Muscle of leg (tissue), 11 donors: ENCODE measurements around the gene SARS1. TPM values are rescaled to one million over a fixed set of nuclear protein-coding genes. Genes with fewer than 3 reads are reported as not detected.

ENCODE experiments used
- DNase-seq: peaks from one replicate; pipeline ENCODE4 v3.0.0; 2013
- H3K27ac ChIP-seq: one replicate; pipeline ENCODE4 v1.5.1; 2013; ENCODE audit warnings: mild to moderate bottlenecking, low read length, control low read depth
- H3K27me3 ChIP-seq: one replicate; pipeline ENCODE4 v1.6.1; 2013; ENCODE audit warnings: low read length; ENCODE audit not compliant: control insufficient read depth, insufficient read depth
- H3K36me3 ChIP-seq: one replicate; pipeline ENCODE4 v1.6.1; 2013; ENCODE audit warnings: low read length; ENCODE audit not compliant: control insufficient read depth, insufficient read depth
- H3K4me1 ChIP-seq: one replicate; pipeline ENCODE4 v1.6.1; 2013; ENCODE audit warnings: low read length; ENCODE audit not compliant: control insufficient read depth, insufficient read depth
- H3K4me3 ChIP-seq: one replicate; pipeline ENCODE4 v1.5.1; 2013; ENCODE audit warnings: low read length, control low read depth
- H3K9me3 ChIP-seq: replicated peaks from 2 replicates; pipeline ENCODE4 v1.6.1; 2013; ENCODE audit warnings: low read depth, low read length; ENCODE audit not compliant: control insufficient read depth
- WGBS: methylation state at CpG from one replicate; pipeline ENCODE4 v1.1.5; 2013; ENCODE audit warnings: missing lambda C conversion rate; ENCODE audit not compliant: insufficient coverage; 5-methylcytosine and 5-hydroxymethylcytosine counted together
- polyA plus RNA-seq, 8 donors: library from polyadenylated mRNA; unstranded; fragments of 120-200 nt; gene quantifications; one replicate each; pipeline versions ENCODE4 v1.2.1 to v1.2.3, GENCODE V29; 2013; ENCODE audit warnings: inconsistent platforms in 1 of 8, low replicate concordance in 1 of 8; ENCODE audit not compliant: insufficient read length in 8 of 8, insufficient read depth in 1 of 8
- total RNA-seq: library from RNA; stranded (reverse); fragments of 120-200 nt; gene quantifications from one replicate; pipeline ENCODE4 v1.2.4, GENCODE V29; 2013

The SARS1 gene
- total and polyA plus RNA-seq, 9 donors, result 80.4 to 104 (median 88.0) TPM

- H3K27ac ChIP-seq, result no peak overlapping the region
- DNase-seq, result no peak
- H3K4me3 ChIP-seq, result no peak overlapping the region
- peaks cover 12% of the 10 kb centered on the region for H3K36me3 ChIP-seq
- H3K9me3 ChIP-seq, result no peaks in the 10 kb centered on the region
- WGBS, result 89% methylated on average over 24 of the region's 29 CpGs
- peaks cover 14% of the 10 kb centered on the region for H3K4me1 ChIP-seq
- H3K27me3 ChIP-seq, result no peaks in the 10 kb centered on the region
These were observed 54.9 kb downstream of the SARS1 start for GRCh38 chr1:109268431-109269211.

GRCh38 chr1:109269212-109269980 is 55.7 kb downstream of the SARS1 start:
- Histone ChIP-seq H3K4me3 (no peak overlapping the region), H3K27ac (no peak overlapping the region), H3K36me3 (peaks cover 12% of the 10 kb centered on the region), H3K27me3 (no peaks in the 10 kb centered on the region), H3K9me3 (no peaks in the 10 kb centered on the region), H3K4me1 (peaks cover 14% of the 10 kb centered on the region)
- DNase-seq, result no peak
- WGBS, result 85% methylated on average over 25 of the region's 33 CpGs

- Histone ChIP-seq H3K4me3 (no peak overlapping the region), H3K27ac (no peak overlapping the region), H3K4me1 (peaks cover 14% of the 10 kb centered on the region), H3K27me3 (no peaks in the 10 kb centered on the region), H3K9me3 (no peaks in the 10 kb centered on the region), H3K36me3 (peaks cover 12% of the 10 kb centered on the region)
- no peak for DNase-seq
- WGBS, result 89% methylated on average over 16 of the region's 17 CpGs
These were observed 56.4 kb downstream of the SARS1 start for GRCh38 chr1:109269981-109270622.

GRCh38 chr1:109270623-109271317 is 57.1 kb downstream of the SARS1 start:
- Histone ChIP-seq H3K27ac (no peak overlapping the region), H3K4me3 (no peak overlapping the region), H3K9me3 (no peaks in the 10 kb centered on the region), H3K27me3 (no peaks in the 10 kb centered on the region), H3K36me3 (peaks cover 12% of the 10 kb centered on the region), H3K4me1 (peaks cover 14% of the 10 kb centered on the region)
- WGBS, result 93% methylated on average over 15 of the region's 20 CpGs
- no peak for DNase-seq

- Histone ChIP-seq H3K4me3 (no peak overlapping the region), H3K27me3 (no peaks in the 10 kb centered on the region), H3K4me1 (peaks cover 14% of the 10 kb centered on the region), H3K9me3 (no peaks in the 10 kb centered on the region), H3K27ac (no peak overlapping the region), H3K36me3 (peaks cover 12% of the 10 kb centered on the region)
- DNase-seq, result no peak
- WGBS, result 90% methylated on average over 2 of the region's 6 CpGs
These were observed 57.7 kb downstream of the SARS1 start for GRCh38 chr1:109271458-109271857.

GRCh38 chr1:109272021-109272799 is 58.5 kb downstream of the SARS1 start:
- peaks cover 12% of the 10 kb centered on the region for H3K36me3 ChIP-seq
- peaks cover 14% of the 10 kb centered on the region for H3K4me1 ChIP-seq
- WGBS, result 52% methylated on average over 11 of the region's 13 CpGs
- no peaks in the 10 kb centered on the region for H3K27me3 ChIP-seq
- no peak overlapping the region for H3K4me3 ChIP-seq
- H3K27ac ChIP-seq, result no peak overlapping the region
- H3K9me3 ChIP-seq, result no peaks in the 10 kb centered on the region
- peak; percentile 57 for DNase-seq

GRCh38 chr1:109272831-109273547 is 59.3 kb downstream of the SARS1 start:
- WGBS, result 80% methylated on average over 11 of the region's 16 CpGs
- Histone ChIP-seq H3K27me3 (no peaks in the 10 kb centered on the region), H3K9me3 (no peaks in the 10 kb centered on the region), H3K27ac (no peak overlapping the region), H3K36me3 (peaks cover 12% of the 10 kb centered on the region), H3K4me3 (no peak overlapping the region), H3K4me1 (peaks cover 18% of the 10 kb centered on the region)
- no peak for DNase-seq

GRCh38 chr1:109273570-109274288 is 60.0 kb downstream of the SARS1 start:
- peaks cover 9% of the 10 kb centered on the region for H3K36me3 ChIP-seq
- 67% methylated on average over 26 of the region's 30 CpGs for WGBS
- H3K27ac ChIP-seq, result no peak overlapping the region
- peaks cover 18% of the 10 kb centered on the region for H3K4me1 ChIP-seq
- no peak overlapping the region for H3K4me3 ChIP-seq
- no peaks in the 10 kb centered on the region for H3K27me3 ChIP-seq
- DNase-seq, result no peak
- no peaks in the 10 kb centered on the region for H3K9me3 ChIP-seq
